GM12865 (cell line): Measurements from ENCODE around the gene CRADD.

Experiments used
- DNase-seq: peaks from one replicate; pipeline ENCODE4 v3.0.0; 2010; ENCODE audit warnings: low read depth
- H3K4me3 ChIP-seq: 2 replicates; pipeline ENCODE4 v1.5.1; 2011; ENCODE audit warnings: mild to moderate bottlenecking, low read depth, low read length, control low read depth
- CTCF ChIP-seq: IDR thresholded peaks from 2 replicates; pipeline ENCODE4 v1.5.1; 2011; ENCODE audit warnings: low read length, control low read depth, low read depth, inconsistent platforms; ENCODE audit not compliant: insufficient read depth; ENCODE audit errors: missing control alignments

Gene CRADD

GRCh38 chr12:93762059-93762719 is 85.0 kb downstream of the CRADD start:
- H3K4me3 ChIP-seq, result no peak overlapping the region
- DNase-seq, result no peak
- no peak for TF ChIP-seq CTCF

- H3K4me3 ChIP-seq, result no peak overlapping the region
- no peak for DNase-seq
- no peak for TF ChIP-seq CTCF
Observed at GRCh38 chr12:93762912-93763553, 85.9 kb downstream of the CRADD start.

GRCh38 chr12:93763746-93764147 is 86.6 kb downstream of the CRADD start:
- no peak for TF ChIP-seq CTCF
- peak; percentile 9 for DNase-seq
- H3K4me3 ChIP-seq, result no peak overlapping the region

- H3K4me3 ChIP-seq, result no peak overlapping the region
- DNase-seq, result no peak
- TF ChIP-seq CTCF, result no peak
Observed at GRCh38 chr12:93766371-93766770, 89.2 kb downstream of the CRADD start.

- no peak overlapping the region for H3K4me3 ChIP-seq
- TF ChIP-seq CTCF, result peak; percentile 42
- peak; percentile 42 for DNase-seq
Observed at GRCh38 chr12:93766796-93767523, 89.8 kb downstream of the CRADD start.

GRCh38 chr12:93767524-93767863 is 90.3 kb downstream of the CRADD start:
- no peak overlapping the region for H3K4me3 ChIP-seq
- DNase-seq, result no peak
- no peak for TF ChIP-seq CTCF
